Measurements from ENCODE around the gene PRM1. TPM values are rescaled to one million over a fixed set of nuclear protein-coding genes. Genes with fewer than 3 reads are reported as not detected.

Gene PRM1
- total and polyA plus RNA-seq, 2 of the 13 experiments (the other 11 are each of a cell fraction or from before 2014, with no cell fraction given), result not detected

DNA sequence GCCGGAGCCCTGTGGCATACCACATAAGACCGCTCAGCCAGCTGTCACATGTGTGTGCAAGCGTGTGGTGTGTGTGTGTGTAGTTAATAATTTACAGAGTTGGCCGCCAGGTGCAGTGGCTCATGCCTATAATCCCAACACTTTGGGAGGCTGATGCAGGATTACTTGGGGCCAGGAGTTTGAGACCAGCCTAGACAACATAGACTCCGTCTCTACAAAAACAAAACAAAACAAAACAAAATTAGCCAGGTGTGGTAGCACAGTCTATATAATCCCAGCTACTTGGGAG lies 45.5 kb downstream of the PRM1 start (continued):
- TF ChIP-seq ZFP37 (CRISPR knock-in tag; IDR thresholded peaks at IDR 0.05; ENCODE audit: borderline replicate concordance), result no peak
- TF ChIP-seq ZNF710 (CRISPR knock-in tag; IDR thresholded peaks at IDR 0.05; ENCODE audit: borderline replicate concordance), result no peak
- TF ChIP-seq TAF1 (CRISPR knock-in tag; IDR thresholded peaks at IDR 0.05), result no peak
- TF ChIP-seq TGIF2 (CRISPR knock-in tag; IDR thresholded peaks at IDR 0.05), result 0 out of 2 replicates have a peak, but pooled peaks have one; percentile 54
- TF ChIP-seq TBP (CRISPR knock-in tag; IDR thresholded peaks at IDR 0.05), result no peak
- no peak for TF ChIP-seq MED13 (CRISPR knock-in tag; IDR thresholded peaks at IDR 0.05)
- no peak for TF ChIP-seq STAG1 (CRISPR knock-in tag; IDR thresholded peaks at IDR 0.05)
- TF ChIP-seq PAWR (CRISPR knock-in tag; IDR thresholded peaks at IDR 0.05; ENCODE audit: borderline replicate concordance), result no peak
- TF ChIP-seq SPEN (CRISPR knock-in tag; IDR thresholded peaks at IDR 0.05; ENCODE audit: low read depth), result no peak
- no peak for TF ChIP-seq ZBTB34 (CRISPR knock-in tag; IDR thresholded peaks at IDR 0.05)
- no peak for TF ChIP-seq ETV6 (CRISPR knock-in tag; conservative IDR thresholded peaks at IDR 0.05)
- TF ChIP-seq LRRFIP1 (CRISPR knock-in tag; conservative IDR thresholded peaks at IDR 0.05), result no peak
- no peak for TF ChIP-seq ZNF572 (CRISPR knock-in tag; IDR thresholded peaks at IDR 0.05)
- TF ChIP-seq ZC3H4 (CRISPR knock-in tag; IDR thresholded peaks at IDR 0.05; ENCODE audit: borderline replicate concordance), result no peak
- TF ChIP-seq ZSCAN9 (CRISPR knock-in tag; IDR thresholded peaks at IDR 0.05; ENCODE audit: borderline replicate concordance), result no peak
- TF ChIP-seq HCFC1 (IDR thresholded peaks at IDR 0.05; ENCODE audit: low read depth, low read length), result no peak
- TF ChIP-seq KDM6A (CRISPR knock-in tag; IDR thresholded peaks at IDR 0.05; ENCODE audit: low read depth), result no peak
- TF ChIP-seq ZFYVE20 (CRISPR knock-in tag; IDR thresholded peaks at IDR 0.05; ENCODE audit: borderline replicate concordance, low read depth), result no peak
- TF ChIP-seq, protein P1, sequence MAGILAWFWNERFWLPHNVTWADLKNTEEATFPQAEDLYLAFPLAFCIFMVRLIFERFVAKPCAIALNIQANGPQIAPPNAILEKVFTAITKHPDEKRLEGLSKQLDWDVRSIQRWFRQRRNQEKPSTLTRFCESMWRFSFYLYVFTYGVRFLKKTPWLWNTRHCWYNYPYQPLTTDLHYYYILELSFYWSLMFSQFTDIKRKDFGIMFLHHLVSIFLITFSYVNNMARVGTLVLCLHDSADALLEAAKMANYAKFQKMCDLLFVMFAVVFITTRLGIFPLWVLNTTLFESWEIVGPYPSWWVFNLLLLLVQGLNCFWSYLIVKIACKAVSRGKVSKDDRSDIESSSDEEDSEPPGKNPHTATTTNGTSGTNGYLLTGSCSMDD (CRISPR knock-in tag; IDR thresholded peaks at IDR 0.05), result no peak
- TF ChIP-seq, protein P2, sequence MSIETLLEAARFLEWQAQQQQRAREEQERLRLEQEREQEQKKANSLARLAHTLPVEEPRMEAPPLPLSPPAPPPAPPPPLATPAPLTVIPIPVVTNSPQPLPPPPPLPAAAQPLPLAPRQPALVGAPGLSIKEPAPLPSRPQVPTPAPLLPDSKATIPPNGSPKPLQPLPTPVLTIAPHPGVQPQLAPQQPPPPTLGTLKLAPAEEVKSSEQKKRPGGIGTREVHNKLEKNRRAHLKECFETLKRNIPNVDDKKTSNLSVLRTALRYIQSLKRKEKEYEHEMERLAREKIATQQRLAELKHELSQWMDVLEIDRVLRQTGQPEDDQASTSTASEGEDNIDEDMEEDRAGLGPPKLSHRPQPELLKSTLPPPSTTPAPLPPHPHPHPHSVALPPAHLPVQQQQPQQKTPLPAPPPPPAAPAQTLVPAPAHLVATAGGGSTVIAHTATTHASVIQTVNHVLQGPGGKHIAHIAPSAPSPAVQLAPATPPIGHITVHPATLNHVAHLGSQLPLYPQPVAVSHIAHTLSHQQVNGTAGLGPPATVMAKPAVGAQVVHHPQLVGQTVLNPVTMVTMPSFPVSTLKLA (IDR thresholded peaks at IDR 0.05), result 0 out of 2 replicates have a peak, but pooled peaks have one; percentile 15
- TF ChIP-seq GATAD2A (CRISPR knock-in tag; IDR thresholded peaks at IDR 0.05), result peak; percentile 56
- TF ChIP-seq ZNF775 (CRISPR knock-in tag; IDR thresholded peaks at IDR 0.05; ENCODE audit: borderline replicate concordance), result no peak
- TF ChIP-seq NAIF1 (CRISPR knock-in tag; IDR thresholded peaks at IDR 0.05; ENCODE audit: borderline replicate concordance), result no peak
- no peak for TF ChIP-seq FOXA1 (IDR thresholded peaks at IDR 0.05)
- TF ChIP-seq FOXA1 (CRISPR knock-in tag; IDR thresholded peaks at IDR 0.05), result no peak
- no peak for TF ChIP-seq JUNB (CRISPR knock-in tag; IDR thresholded peaks at IDR 0.05; ENCODE audit: borderline replicate concordance)
